AG10803 (cell line): ENCODE measurements around the gene PRICKLE2.

Experiments
- DNase-seq: peaks from one replicate; pipeline ENCODE4 v3.0.0; 2010; ENCODE audit warnings: low read depth
- H3K4me3 ChIP-seq: 2 replicates; pipeline ENCODE4 v1.5.1; 2011; ENCODE audit warnings: mild to moderate bottlenecking, low read length, control low read depth
- TF ChIP-seq, protein P1 (sequence below): conservative IDR thresholded peaks from 2 replicates; pipeline ENCODE4 v1.5.1; 2011; ENCODE audit warnings: mild to moderate bottlenecking, low read length, control low read depth, inconsistent platforms

PRICKLE2 gene

GRCh38 chr3:64111872-64112271 lies 113.4 kb downstream of the PRICKLE2 start:
- TF ChIP-seq, protein P1, sequence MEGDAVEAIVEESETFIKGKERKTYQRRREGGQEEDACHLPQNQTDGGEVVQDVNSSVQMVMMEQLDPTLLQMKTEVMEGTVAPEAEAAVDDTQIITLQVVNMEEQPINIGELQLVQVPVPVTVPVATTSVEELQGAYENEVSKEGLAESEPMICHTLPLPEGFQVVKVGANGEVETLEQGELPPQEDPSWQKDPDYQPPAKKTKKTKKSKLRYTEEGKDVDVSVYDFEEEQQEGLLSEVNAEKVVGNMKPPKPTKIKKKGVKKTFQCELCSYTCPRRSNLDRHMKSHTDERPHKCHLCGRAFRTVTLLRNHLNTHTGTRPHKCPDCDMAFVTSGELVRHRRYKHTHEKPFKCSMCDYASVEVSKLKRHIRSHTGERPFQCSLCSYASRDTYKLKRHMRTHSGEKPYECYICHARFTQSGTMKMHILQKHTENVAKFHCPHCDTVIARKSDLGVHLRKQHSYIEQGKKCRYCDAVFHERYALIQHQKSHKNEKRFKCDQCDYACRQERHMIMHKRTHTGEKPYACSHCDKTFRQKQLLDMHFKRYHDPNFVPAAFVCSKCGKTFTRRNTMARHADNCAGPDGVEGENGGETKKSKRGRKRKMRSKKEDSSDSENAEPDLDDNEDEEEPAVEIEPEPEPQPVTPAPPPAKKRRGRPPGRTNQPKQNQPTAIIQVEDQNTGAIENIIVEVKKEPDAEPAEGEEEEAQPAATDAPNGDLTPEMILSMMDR, result no peak
- no peak overlapping the region for H3K4me3 ChIP-seq
- DNase-seq, result no peak

DNA sequence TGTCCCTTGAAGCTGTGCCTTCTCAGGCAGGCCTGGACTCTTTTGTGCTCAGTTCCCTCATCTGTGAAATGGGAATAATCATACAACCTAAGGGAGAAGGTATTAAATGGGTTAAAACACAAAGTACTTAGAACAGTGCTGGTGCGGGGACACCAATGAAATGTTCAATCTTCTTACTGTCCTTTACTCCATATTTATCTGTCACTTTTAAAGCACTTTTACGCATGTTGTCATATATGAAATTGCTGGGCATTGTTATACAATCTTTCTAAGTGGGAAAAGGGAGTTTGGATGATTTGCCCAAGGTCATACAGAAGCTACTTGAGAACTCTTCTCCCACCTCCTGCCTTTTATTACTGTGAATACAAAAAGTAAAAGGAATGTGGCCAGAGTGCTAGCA lies 114.2 kb downstream of the PRICKLE2 start:
- H3K4me3 ChIP-seq, result no peak overlapping the region
- TF ChIP-seq, protein P1, result no peak
- no peak for DNase-seq

GRCh38 chr3:64110071-64110470 lies 115.2 kb downstream of the PRICKLE2 start:
- DNase-seq, result no peak
- no peak overlapping the region for H3K4me3 ChIP-seq
- TF ChIP-seq, protein P1, result no peak

GRCh38 chr3:64109438-64109837 lies 115.8 kb downstream of the PRICKLE2 start:
- TF ChIP-seq, protein P1, result no peak
- no peak for DNase-seq
- no peak overlapping the region for H3K4me3 ChIP-seq

DNA sequence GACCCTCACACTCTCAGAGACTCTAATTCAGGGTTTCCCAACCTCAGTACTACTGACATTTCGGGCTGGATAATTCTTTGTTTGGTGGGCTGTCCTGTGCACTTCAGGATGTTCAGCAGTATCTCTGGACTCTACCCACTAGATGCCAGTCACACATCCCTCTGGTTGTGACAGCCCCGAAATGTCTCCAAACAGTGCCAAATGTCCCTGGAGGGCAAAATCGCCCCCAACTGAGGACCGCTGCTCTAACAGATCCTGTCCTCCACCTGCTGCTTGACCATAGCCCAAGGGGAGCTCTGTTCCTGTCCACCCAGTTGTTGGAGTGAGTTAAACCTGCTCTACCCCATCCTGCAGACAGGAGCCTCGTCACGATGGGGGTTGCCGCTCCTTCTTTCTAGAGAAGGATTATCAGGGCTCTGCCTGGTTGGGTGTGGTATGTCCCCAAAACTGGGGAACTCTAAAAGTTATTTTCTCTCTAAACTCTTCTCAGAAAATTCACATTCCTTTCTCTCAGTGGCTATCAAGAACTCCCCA lies 116.4 kb downstream of the PRICKLE2 start:
- no peak overlapping the region for H3K4me3 ChIP-seq
- no peak for DNase-seq
- TF ChIP-seq, protein P1, result no peak

DNA sequence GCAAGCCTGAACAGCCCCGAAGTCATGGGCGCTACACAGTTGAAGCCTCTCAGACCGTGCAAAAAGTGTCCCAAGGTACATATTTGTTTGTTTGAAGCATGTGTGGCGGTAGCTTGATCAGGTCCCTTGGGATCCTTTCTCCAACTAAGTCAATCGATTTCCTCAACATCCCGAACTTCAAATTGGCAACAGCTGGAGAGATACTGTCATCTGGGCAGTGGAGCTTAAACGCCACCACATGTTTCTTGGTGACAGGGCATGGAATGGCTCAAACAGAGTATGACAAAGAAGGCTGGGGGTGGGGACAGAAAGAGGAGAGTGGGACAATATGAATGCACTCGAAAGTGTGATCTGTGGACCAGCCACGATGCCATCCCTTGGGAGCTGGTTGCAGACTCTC lies 117.0 kb downstream of the PRICKLE2 start:
- H3K4me3 ChIP-seq, result no peak overlapping the region
- no peak for DNase-seq
- TF ChIP-seq, protein P1, result no peak

DNA sequence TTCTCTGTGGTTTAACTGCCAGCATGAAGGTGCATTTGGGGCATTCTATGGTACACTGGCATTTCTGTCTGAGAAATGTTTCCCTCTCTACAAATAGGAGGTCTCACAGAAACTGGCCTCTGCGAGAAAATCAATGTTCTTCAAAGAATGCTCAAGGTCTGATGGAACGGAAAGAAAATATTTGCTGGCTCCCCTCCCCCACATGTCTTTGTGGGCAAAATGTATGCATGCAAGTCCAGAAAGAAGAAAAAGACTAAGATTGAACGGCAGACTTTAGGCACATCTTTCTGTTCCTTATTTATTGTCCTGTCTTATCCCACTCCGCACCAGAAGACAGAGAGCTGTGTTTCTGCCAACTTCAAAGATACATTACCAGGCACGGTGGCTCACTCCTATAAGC lies 118.1 kb downstream of the PRICKLE2 start:
- no peak overlapping the region for H3K4me3 ChIP-seq
- no peak for DNase-seq
- TF ChIP-seq, protein P1, result no peak
